ENCODE measurements around the gene MED12.

DNA sequence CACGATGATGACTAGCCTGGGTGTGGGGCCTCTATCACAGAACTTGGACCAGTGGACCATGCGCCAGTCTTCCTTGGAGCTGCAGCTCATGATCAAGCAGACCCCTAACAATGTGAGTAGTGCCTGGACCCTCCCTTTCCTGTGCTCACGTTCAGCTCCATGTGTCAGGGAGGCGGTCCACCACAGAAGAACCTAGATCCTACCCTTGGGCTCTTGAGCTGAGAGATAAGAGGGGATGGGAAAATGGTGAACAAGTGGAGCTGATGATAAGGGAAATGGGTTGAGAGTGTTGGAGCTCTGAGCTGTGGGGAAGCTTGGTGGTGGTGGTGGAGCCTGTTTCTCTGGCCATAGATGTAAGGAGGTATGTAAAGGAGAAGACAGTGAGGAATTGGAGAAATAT is 13.1 kb downstream of the MED12 start:
- no peak for TF ChIP-seq POLR2AphosphoS5 (IDR thresholded peaks at IDR 0.05)
- TF ChIP-seq, protein P1, sequence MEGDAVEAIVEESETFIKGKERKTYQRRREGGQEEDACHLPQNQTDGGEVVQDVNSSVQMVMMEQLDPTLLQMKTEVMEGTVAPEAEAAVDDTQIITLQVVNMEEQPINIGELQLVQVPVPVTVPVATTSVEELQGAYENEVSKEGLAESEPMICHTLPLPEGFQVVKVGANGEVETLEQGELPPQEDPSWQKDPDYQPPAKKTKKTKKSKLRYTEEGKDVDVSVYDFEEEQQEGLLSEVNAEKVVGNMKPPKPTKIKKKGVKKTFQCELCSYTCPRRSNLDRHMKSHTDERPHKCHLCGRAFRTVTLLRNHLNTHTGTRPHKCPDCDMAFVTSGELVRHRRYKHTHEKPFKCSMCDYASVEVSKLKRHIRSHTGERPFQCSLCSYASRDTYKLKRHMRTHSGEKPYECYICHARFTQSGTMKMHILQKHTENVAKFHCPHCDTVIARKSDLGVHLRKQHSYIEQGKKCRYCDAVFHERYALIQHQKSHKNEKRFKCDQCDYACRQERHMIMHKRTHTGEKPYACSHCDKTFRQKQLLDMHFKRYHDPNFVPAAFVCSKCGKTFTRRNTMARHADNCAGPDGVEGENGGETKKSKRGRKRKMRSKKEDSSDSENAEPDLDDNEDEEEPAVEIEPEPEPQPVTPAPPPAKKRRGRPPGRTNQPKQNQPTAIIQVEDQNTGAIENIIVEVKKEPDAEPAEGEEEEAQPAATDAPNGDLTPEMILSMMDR (IDR thresholded peaks at IDR 0.05) = no peak

Measured in esophagus muscularis mucosa (tissue), 3 donors.